Globus pallidus (tissue), 1 donor: Measurements from ENCODE around the gene RCBTB2.

Experiments used
- DNase-seq: peaks from one replicate; pipeline ENCODE4 v3.0.0-alpha.2; 2015; ENCODE audit warnings: low spot score

Gene RCBTB2

DNA sequence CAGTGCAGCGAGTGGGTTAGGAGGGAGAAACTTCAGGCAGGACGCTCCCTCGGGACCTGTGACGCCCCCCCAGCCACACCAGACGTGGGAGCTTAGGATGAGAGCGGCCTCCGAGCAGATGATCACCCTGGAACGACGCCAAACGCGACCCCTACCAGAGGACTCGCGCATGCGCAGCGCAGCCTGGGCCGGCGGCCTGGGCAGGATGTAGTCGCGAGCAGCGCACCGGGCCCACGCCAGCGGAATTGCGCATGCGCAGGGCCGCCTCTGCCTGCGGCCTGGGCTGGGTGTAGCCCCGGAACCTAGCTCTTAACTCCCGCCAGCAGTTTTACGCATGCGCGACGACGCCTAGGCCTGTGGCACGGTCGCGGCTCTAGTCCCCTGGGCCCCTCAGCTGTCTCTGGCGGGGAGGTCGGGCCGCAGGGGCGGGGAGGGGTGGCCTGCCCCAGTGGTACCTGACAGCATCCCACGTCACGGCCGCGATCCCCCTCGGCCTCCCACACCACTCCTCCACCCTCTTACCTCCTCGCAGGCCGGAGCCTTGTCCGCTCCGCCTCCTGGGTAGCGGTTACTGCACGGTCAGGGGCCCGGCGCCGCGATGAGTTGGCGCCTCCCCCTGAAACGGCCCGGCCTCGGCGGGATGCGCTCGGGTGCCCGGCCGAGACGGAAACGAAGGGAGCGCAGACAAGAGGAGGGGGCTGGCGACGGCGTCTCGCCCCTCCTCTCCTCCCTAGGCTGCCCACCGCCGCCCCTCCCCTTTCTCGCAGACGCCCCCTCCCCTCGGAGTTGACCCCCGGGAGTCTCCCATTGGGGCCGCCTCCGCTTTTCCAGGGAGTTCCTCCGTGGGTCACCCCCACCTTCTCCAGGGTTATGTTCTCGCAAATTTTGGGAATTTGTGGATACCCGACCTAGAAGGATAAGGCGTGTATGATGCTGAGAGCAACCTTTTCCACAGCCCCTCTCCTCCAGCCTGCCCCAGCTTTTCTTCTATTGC, at the start of gene RCBTB2:
TSS of gene RCBTB2 (minus strand) at position 575 of the 994 bp plus-strand sequence. CDS start 11,141 bp downstream, outside the sequence.
- DNase-seq, result peak; percentile 97

DNA sequence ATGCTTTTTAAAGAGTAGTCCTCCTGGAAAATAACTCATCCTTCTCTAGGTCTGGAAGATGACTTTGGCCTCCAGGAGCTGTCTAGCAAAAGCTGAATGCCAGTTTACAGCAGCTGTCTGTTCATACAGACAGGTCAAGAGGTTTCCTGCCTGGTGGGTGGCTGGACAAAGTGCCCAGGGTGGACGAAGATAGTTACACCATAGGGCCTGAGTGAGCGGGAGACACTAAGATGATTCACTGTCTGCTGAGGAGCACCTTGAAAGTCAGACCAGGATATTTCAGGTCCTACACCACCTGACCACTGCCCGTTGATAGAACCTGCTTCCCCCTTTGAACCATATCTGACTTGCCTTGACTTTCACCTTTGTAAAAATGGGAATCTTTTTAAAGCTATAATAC, 49.2 kb upstream of the RCBTB2 start:
- no peak for DNase-seq

DNA sequence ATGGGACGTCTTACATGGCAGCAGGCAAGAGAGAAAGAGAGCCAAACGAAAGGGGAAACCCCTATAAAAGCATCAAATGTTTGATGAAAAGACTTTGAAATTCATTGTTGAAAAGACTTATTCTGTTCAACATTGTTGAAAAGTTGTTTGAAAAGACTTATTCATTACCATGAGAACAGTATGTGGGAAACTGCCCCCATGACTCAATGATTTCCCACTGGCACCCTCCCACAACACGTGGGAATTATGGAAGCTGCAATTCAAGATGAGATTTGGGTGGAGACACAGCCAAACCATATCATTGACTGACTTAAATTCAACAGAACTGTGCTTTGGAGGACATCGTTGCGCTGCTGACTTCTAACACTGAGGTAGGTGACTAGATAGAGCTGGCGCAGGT, 48.0 kb upstream of the RCBTB2 start:
- no peak for DNase-seq

DNA sequence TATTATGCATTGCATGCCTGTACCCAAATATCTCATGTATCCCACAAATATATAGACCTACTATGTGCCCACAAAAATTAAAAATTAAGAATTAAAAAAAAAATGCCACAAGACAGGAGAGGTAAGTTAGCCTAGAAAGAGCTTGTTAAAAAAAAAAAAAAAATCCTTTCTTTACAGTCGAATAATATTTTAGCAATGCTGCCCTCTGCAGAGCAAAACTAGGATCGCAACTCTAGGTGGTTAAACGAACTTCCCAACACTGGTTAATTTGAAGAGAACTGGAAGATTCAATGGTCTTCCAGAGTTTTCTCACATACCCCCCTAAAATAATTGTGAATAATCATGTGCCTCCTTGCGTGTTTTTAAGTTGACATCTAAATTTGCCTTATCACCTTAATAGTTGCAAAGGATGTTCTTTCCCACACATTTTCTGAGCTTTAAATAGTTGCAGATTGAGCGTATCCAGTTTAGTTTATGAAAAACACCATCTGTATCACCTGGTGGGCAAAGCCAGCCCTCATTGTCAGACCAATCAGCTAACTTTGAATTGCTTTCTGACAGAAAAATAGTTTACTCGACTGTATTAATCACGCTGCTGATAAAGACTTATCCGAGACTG, 47.4 kb upstream of the RCBTB2 start:
- peak; percentile 72 for DNase-seq

DNA sequence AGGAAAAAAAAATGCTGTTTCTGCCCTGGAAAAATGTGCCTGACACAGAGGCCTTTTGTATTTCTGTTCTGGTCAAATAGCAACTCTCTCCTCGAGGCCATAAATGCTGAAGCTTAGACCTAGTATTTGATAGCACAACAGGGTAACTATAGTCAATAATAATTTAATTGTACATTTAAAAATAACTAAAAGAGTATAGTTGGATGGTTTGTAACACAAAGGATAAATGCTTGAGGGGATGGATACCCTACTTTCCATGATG, 47.0 kb upstream of the RCBTB2 start:
- DNase-seq, result peak; percentile 38

DNA sequence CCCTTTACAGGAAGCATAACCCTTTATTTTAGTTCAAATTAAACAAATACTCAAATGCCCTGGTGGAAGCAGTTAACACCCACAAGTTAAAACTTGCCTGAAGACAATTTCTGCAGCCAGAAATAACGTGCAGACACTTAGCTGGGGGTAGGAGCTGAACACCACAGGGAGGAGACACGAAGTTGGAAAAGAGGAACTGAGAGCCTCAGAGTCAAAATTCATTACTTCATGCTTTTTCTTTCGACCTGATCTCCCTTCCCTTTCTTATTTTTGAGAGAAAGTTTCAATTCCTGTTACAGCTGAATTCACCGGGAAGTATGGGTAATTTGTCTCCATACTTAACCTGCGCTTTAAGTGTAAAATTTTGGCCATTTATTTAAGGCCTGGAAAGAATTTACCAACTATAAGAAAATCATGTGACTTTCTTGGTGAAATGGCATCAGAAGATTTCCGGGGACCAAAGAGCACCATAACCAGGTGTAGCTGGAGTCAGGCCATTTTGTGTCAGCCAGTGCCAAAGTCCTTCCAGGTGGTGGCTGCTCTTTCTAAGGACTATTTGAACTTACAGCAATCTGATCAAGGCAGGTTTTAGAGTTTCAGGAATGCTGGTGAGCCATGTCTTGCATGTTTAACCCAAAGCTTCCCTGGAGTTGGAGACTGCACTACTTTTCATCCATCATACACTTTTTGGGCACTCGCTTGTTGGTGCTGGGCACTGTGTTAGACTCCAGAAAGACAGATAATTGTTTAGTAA, 46.5 kb upstream of the RCBTB2 start:
- peak; percentile 60 for DNase-seq

DNA sequence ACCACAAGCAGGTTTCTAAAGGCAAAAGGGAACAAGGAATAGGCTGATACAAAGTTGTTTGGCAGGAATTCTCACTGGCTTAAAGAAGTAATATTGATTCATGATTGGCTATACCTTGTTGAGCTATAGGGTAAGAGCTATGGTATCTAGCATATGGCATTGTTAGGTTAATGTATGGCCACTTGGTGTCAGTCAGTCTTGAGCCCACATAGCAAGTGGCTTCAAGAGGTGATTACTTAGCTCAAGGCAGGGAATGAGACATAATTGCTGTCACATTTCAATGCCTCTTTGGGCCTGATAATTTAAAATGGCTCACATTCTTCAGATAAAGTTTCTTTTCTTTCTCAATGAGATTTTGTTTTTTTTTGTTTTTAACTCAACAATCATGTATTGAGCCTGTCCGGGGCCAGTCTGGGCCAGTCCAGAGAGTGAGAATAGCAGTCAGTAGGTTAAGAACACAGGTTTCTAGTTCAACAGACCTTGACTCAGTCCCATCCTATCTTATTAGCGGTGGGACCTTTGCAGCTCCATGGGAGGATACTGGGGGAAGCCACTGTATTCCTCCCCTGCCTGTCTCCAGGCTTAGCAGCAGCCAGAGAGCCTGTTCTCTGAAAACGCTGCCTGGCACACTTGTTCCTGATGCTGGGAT, 45.8 kb upstream of the RCBTB2 start:
- no peak for DNase-seq

DNA sequence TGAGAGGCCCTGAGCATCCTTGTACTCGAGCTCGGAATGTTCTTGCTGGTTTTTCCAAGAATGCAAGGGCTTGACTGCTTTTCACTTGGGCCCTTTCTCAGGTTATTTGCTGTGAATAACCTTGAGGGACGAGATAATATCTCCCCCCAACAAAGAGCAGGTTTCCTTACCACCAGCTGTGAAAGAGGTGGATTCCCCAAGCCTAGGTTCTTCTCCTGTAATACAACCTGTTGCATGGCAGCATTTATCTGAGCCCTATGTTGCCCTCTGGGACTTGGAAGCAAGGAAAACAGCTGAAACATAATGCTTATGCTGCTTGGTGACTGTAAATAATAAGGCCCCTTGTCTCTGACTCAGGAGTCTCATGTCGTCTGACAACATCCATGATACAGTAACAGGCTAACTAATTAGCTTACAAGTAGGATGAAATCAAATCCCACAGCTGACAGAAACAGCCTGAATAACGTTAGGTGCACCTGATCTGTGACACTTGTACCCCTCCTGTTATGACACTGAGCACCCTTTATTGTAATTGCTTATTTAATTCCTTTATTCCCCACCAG, 43.6 kb upstream of the RCBTB2 start:
- no peak for DNase-seq

DNA sequence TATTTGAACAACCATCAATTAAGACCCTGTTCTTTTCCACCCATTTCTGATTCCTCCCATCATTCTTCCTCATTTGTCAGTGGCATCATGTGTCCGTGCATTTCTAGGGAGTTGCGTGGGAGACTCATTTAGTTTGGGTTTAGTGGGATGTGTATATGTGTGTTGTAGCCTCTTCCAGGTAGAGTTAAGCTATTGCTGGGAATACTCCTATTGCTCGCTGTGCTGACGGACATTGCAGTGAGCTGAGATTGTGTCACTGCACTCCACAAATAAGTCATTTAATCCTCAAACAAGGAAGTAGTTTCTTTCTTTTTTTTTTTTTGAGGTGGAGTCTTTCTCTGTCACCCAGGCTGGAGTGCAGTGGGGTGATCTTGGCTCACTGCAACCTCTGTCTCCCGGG, 42.2 kb upstream of the RCBTB2 start:
- no peak for DNase-seq

DNA sequence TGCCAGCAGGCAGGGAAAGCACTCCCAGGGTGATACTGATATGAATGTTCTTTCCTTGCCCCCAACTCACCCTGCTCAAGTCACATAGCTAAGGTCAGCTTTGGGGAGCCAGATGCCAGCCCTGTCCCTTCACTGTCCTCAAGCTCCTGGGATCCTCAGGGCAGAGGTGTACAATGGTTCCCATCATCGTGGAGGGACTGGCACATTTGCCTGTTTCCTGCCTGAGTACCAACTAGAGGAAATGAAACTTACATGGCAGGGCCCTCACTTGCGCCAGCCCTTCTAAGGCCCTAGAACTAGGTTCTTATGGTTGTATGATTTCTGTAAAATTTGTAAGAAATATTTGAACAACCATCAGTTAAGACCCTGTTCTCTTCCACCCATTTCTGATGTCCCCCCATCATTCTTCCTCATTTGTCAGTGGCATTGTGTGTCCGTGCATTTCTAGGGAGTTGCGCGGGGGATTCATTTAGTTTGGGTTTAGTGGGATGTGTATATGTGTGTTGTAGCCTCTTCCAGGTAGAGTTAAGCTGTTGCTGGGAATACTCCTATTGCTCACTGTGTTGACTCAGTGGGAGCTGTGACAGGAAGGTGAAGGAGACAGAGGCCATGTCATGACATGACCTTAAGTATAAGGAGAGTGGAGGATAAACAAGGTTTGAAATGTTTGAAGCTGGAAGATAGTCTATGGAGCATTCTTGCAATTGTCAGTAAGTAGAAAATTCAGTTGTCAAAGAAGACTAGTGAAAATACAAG, 41.3 kb upstream of the RCBTB2 start:
- DNase-seq, result no peak

DNA sequence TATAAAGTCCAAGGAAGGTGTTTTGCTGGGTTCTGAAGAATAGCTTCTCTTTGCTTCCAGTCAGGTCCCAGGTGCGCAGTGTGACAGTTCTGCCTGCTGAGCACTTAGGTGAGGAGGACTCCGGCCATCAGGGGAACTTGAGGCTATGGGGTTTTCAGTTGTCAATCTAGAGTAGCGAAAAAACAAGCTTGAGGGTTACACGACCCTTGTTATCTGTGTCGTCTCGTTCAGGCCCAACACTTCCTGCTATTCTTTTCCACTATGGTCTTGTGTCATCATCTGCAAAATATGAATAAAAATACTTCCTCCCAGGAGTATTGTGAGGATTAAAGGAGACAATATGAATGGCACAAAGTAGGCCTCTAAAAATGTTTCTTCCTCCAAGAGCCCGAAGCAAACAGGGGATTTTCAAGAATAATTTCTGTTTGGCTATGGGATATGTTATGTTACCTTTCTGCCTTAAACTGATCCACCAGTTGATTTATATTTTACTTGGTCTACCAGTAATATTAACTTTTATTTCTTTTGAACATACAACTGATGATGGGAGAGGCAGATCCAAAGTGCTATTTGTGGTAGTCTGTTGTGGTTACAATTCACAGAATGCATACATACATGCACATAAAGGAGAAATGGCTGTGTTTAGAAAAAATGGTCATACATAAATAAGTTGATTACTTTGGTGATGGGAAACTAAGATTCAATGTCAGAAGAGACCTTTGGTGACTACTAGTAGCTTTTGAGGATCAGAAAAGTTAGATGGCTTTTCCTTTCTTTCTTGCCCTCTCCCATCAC, 40.5 kb upstream of the RCBTB2 start:
- no peak for DNase-seq

DNA sequence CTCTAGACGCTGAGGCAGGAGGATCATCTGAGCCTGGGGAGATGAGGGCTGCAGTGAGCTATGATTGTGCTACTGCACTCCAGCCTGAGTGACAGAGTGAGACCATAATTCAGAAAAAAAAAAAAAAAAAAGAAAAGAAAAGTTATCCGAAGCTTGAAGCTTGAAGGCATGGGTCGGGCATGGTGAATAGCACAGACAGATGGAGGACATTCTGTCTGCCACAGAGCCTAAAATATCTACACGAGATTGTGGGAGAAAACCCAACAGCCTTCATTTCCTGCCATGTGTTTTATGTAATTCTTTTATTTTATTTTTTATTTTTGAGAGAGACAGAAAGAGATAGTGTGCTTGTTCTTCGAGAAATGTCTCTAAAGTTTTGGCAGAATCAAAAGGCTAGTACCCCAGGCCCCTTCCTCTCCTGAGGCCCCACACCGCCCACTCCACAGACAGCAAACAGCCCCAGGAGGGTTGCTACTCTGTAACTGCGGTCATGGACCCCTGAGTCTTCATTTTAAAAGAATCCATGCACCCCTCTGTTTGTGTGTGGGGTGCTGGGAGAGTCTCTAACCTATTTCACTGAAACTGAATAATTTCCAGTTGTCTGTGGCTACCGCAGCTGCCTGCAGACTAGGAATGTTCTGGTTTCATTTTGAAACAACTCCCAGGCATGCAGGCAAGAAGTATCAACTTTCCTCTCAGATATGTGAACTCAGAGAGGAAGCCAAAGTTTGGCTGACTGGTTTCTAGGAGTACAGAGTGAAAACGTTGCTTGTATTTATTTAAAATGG, 38.4 kb upstream of the RCBTB2 start:
- DNase-seq, result peak; percentile 49

DNA sequence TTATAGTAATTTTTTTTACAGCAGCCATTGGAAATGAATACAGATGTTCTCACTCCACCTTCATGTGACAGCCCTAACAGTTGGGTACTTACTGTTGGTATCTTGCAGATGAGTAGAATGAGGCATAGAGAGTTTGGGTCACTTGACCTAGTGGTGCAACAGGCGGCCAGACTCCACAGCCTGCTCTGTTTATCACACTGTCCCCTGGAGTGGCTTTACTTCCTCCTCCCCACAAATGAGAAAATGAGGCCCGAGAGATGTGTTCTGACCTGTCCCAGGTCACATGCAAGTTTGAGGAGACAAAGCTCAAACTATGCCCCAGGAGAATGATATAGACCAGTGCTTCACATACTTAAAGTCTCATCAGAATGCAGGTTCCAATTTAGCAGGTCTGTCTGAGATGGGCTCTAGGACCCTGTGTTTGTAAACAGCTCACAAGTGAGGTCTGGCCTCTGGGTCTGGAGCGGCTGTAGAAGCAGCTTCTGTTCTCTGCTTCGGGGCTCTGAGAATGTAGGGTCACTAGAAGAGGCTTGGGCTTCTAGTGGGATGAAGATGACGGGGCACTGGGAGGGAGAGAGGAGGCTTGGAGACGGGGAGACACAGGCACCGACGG, 37.4 kb upstream of the RCBTB2 start:
- DNase-seq, result no peak

DNA sequence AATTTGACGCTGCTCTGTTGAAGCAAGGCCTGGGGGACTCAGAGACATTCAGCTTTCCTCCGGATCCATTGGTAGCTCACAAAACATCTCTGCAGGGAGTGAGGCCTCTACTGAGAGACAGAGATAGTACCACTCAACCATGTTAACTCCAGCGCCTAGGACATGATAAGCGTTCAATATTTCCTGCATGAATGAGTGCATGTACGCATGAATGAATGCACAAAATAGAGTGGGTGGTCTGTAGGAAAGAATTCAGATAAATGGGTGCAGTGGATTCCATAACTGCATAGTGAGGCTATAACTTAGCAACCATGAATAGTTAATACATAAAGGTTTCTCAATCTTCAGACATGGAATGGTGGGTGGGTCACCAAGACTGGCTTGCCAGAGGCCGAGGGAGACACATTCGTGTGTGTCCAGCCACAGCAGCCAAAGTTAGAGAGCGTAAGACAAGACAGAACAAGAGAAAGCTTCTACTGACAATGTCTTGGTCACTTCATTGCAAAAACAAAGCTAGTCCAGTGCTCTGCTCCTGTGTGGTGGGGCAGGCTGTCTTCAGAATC, 36.3 kb upstream of the RCBTB2 start:
- no peak for DNase-seq

DNA sequence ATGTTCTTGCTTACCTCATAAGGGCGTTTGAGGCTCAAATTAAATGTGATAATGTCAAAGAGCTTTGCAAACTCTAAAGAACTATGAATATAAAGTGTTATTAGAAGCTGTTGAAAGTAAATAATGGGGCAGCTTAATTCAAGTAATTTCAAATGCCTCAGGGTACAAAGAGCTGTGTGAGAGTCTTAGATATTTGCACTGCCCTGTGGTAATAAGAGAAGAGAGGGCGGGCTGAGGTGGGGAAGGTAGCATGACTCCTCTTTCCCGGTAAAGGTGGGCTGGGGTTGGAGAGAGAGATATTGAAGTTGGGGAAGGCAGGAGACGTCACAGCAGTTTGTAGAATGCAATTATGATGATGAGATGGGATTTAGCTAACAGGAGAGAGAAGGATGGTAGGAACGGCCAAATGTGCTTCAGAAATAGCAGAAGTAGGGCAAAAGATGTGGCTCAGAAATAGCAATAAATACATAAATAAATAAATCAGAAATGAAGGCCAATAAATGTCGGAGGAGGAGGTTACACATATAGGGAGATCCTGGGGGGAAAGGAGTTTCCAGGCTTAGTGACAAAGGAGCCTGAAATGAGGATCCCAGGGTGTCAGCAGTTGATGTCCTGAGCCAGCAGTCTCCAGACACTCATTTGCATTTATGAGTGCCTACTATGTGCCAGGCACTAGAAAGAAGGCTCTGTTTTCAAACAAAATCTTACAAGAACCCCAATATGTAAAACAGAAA, 35.7 kb upstream of the RCBTB2 start:
- no peak for DNase-seq

DNA sequence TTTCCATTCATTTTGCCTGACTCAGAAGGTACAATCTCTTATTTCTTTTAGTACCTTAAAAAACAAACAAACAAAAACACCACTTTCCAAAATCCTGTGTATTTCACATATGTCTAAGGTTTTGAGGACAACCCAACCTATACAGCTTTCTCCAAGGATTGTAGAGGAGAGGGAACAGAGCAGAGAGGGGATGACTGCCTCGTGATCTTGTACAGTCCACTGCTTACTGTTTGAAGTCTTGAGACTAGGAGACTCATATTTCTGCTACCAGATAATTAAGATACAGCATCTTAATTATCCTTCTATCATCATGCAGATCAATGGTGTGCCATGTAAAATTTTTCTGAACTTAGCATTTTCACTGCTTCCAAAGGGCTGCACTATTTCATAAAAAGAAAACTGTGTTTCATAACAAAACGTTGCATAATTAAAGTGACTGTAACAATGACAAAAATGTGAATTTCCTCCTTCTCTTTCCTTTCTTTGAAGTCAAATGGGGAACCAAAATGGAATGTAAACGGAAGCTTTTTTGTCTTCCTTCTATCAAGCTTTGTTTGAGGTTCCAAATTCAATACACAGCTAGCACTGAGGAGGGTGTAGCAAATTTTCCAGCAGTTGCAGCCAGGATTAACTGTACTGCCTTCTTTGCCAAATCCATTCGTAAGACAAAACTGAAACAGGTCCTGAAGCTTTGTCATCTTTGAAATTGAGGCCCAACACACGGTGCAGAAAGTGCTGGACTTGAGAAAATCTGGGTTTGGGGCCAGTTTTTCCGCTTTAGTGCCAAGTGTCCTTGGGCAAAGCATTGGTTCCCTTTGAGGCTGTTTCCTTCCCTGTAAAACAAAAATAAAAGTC, 34.9 kb upstream of the RCBTB2 start:
- DNase-seq, result peak; percentile 39

DNA sequence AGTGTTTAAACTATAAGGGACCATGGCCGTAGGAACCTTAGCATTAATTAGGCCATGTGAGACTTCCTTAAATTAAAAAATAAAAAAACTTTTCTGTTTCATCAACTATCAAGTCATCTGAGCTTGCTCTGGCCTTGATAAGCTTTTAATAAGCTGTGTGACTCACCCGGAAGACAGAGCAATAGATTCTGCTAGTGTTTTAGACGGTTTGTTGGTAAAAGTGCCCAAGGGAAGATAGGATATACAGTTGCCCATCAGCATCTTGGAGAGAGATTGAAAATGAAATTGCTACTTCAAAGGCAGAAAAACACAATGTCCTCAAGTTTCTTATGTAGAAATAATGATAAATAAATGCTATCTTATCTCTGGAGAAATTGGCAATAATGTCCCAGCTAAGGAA, 31.2 kb upstream of the RCBTB2 start:
- DNase-seq, result no peak
